Measurements from ENCODE around the gene MGAT5B.

MGAT5B gene

DNA sequence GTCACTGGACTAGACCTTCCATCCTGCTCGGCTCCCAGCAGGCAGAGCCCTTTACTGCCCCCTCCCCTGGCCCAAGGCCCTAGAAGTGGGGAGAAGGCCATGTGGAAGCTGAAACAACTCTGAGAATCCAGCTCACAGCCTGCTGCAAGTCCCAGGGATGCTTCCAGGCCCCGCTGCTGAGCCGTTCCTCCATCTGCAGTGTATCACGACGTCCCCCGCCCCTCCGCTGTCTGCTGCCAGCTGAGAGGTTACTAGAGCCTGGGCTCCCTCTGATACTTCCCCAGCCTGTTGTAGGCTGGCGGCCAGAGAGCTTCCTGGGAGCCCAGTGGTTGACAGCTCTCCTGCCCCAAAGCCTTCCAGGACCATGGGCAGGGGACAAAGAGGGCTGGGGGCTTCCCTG, 118.2 kb downstream of the MGAT5B start:
- Histone ChIP-seq H3K4me3 (ENCODE audit: low read depth, low read length) (no peak overlapping the region), H3K27me3 (ENCODE audit: control insufficient read depth, insufficient read depth, low read length) (no peaks in the 10 kb centered on the region), H3K27ac (ENCODE audit: low read depth, low read length) (no peak overlapping the region), H3K9ac (ENCODE audit: low read depth, low read length) (no peak overlapping the region), H3K4me1 (ENCODE audit: control insufficient read depth, insufficient read depth, low read length) (peaks cover 22% of the 10 kb centered on the region; the same call in 1 of the 2 replicates), H3K36me3 (ENCODE audit: control insufficient read depth, insufficient read depth, low read length) (no peaks in the 10 kb centered on the region), H3K9me3 (ENCODE audit: control insufficient read depth, insufficient read depth, low read length) (no peaks in the 10 kb centered on the region)

- H3K9ac ChIP-seq (ENCODE audit: low read depth, low read length), result no peak overlapping the region
- no peaks in the 10 kb centered on the region for H3K9me3 ChIP-seq (ENCODE audit: control insufficient read depth, insufficient read depth, low read length)
- peaks cover 20% of the 10 kb centered on the region; the same call in 1 of the 2 replicates for H3K4me1 ChIP-seq (ENCODE audit: control insufficient read depth, insufficient read depth, low read length)
- no peaks in the 10 kb centered on the region for H3K36me3 ChIP-seq (ENCODE audit: control insufficient read depth, insufficient read depth, low read length)
- H3K4me3 ChIP-seq (ENCODE audit: low read depth, low read length), result no peak overlapping the region
- no peaks in the 10 kb centered on the region for H3K27me3 ChIP-seq (ENCODE audit: control insufficient read depth, insufficient read depth, low read length)
- no peak overlapping the region for H3K27ac ChIP-seq (ENCODE audit: low read depth, low read length)
Observed at GRCh38 chr17:76987486-76988093, 119.4 kb downstream of the MGAT5B start.

GRCh38 chr17:76988796-76989195, 120.6 kb downstream of the MGAT5B start:
- Histone ChIP-seq H3K4me3 (ENCODE audit: low read depth, low read length) (no peak overlapping the region), H3K27ac (ENCODE audit: low read depth, low read length) (no peak overlapping the region), H3K9ac (ENCODE audit: low read depth, low read length) (no peak overlapping the region), H3K9me3 (ENCODE audit: control insufficient read depth, insufficient read depth, low read length) (no peaks in the 10 kb centered on the region), H3K4me1 (ENCODE audit: control insufficient read depth, insufficient read depth, low read length) (0 out of 2 replicates have a peak, but pooled peaks cover 10% of the 10 kb centered on the region), H3K27me3 (ENCODE audit: control insufficient read depth, insufficient read depth, low read length) (no peaks in the 10 kb centered on the region), H3K36me3 (ENCODE audit: control insufficient read depth, insufficient read depth, low read length) (no peaks in the 10 kb centered on the region)

GRCh38 chr17:76989519-76989918, 121.3 kb downstream of the MGAT5B start:
- Histone ChIP-seq H3K36me3 (ENCODE audit: control insufficient read depth, insufficient read depth, low read length) (no peaks in the 10 kb centered on the region), H3K9me3 (ENCODE audit: control insufficient read depth, insufficient read depth, low read length) (no peaks in the 10 kb centered on the region), H3K27ac (ENCODE audit: low read depth, low read length) (no peak overlapping the region), H3K9ac (ENCODE audit: low read depth, low read length) (no peak overlapping the region), H3K27me3 (ENCODE audit: control insufficient read depth, insufficient read depth, low read length) (no peaks in the 10 kb centered on the region), H3K4me1 (ENCODE audit: control insufficient read depth, insufficient read depth, low read length) (peaks cover 15% of the 10 kb centered on the region), H3K4me3 (ENCODE audit: low read depth, low read length) (no peak overlapping the region)

GRCh38 chr17:76992891-76993290, 124.7 kb downstream of the MGAT5B start:
- no peaks in the 10 kb centered on the region for H3K9me3 ChIP-seq (ENCODE audit: control insufficient read depth, insufficient read depth, low read length)
- no peaks in the 10 kb centered on the region for H3K27me3 ChIP-seq (ENCODE audit: control insufficient read depth, insufficient read depth, low read length)
- H3K27ac ChIP-seq (ENCODE audit: low read depth, low read length), result no peak overlapping the region
- no peak overlapping the region for H3K4me3 ChIP-seq (ENCODE audit: low read depth, low read length)
- H3K4me1 ChIP-seq (ENCODE audit: control insufficient read depth, insufficient read depth, low read length), result peaks cover 40% of the 10 kb centered on the region
- H3K9ac ChIP-seq (ENCODE audit: low read depth, low read length), result no peak overlapping the region
- no peaks in the 10 kb centered on the region for H3K36me3 ChIP-seq (ENCODE audit: control insufficient read depth, insufficient read depth, low read length)

GRCh38 chr17:76993651-76994050, 125.4 kb downstream of the MGAT5B start:
- Histone ChIP-seq H3K27ac (ENCODE audit: low read depth, low read length) (no peak overlapping the region), H3K9ac (ENCODE audit: low read depth, low read length) (no peak overlapping the region), H3K9me3 (ENCODE audit: control insufficient read depth, insufficient read depth, low read length) (no peaks in the 10 kb centered on the region), H3K4me3 (ENCODE audit: low read depth, low read length) (no peak overlapping the region), H3K36me3 (ENCODE audit: control insufficient read depth, insufficient read depth, low read length) (no peaks in the 10 kb centered on the region), H3K4me1 (ENCODE audit: control insufficient read depth, insufficient read depth, low read length) (peaks cover 45% of the 10 kb centered on the region), H3K27me3 (ENCODE audit: control insufficient read depth, insufficient read depth, low read length) (no peaks in the 10 kb centered on the region)

- Histone ChIP-seq H3K4me1 (ENCODE audit: control insufficient read depth, insufficient read depth, low read length) (peaks cover 40% of the 10 kb centered on the region), H3K27ac (ENCODE audit: low read depth, low read length) (no peak overlapping the region), H3K27me3 (ENCODE audit: control insufficient read depth, insufficient read depth, low read length) (no peaks in the 10 kb centered on the region), H3K36me3 (ENCODE audit: control insufficient read depth, insufficient read depth, low read length) (no peaks in the 10 kb centered on the region), H3K9ac (ENCODE audit: low read depth, low read length) (no peak overlapping the region), H3K9me3 (ENCODE audit: control insufficient read depth, insufficient read depth, low read length) (no peaks in the 10 kb centered on the region), H3K4me3 (ENCODE audit: low read depth, low read length) (no peak overlapping the region)
Observed at GRCh38 chr17:76994237-76994637, 126.0 kb downstream of the MGAT5B start.

DNA sequence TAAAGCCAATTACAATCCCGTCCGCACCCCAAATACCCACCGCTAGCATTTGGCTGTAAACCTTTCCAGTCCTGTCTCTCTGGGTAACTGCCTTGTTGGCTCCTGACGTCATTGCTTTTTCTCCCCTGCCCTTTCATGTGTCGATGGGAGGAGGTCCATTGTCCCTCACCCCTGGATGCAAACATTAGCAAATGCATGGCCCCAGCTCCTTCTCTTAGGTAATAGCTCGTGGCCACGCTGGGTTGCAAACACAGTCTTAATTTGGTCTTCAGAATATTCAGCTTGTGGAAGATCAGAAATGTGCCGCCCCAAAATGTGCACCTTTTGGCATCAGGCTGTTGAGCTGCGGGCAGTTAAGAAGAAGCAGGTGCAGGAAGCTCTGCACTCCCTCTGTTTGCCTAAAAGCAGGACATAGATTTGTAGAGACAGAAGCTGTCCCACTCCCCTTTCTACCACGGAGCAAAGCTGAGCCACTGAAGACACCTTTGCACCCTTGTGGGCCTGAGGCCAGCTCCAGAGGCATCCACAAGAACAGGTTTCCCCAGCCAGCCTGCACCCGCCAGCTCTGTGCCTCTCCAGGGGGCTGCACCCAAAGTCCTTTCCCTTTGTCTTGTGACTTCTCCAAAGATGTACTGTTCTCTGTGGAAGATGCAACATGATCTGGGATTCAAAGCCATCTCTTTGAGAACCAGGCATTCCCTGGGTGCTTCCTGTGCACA, 127.3 kb downstream of the MGAT5B start:
- Histone ChIP-seq H3K4me1 (ENCODE audit: control insufficient read depth, insufficient read depth, low read length) (peaks cover 35% of the 10 kb centered on the region), H3K9ac (ENCODE audit: low read depth, low read length) (peak overlapping the region; percentile 21; the same call in 1 of the 2 replicates), H3K27ac (ENCODE audit: low read depth, low read length) (peak overlapping the region; percentile 89), H3K36me3 (ENCODE audit: control insufficient read depth, insufficient read depth, low read length) (no peaks in the 10 kb centered on the region), H3K4me3 (ENCODE audit: low read depth, low read length) (0 out of 2 replicates have a peak overlapping the region, but pooled peaks have one; percentile 12), H3K27me3 (ENCODE audit: control insufficient read depth, insufficient read depth, low read length) (no peaks in the 10 kb centered on the region), H3K9me3 (ENCODE audit: control insufficient read depth, insufficient read depth, low read length) (no peaks in the 10 kb centered on the region)

- no peaks in the 10 kb centered on the region for H3K27me3 ChIP-seq (ENCODE audit: control insufficient read depth, insufficient read depth, low read length)
- no peak overlapping the region for H3K4me3 ChIP-seq (ENCODE audit: low read depth, low read length)
- peak overlapping the region; percentile 1 for H3K27ac ChIP-seq (ENCODE audit: low read depth, low read length)
- peaks cover 38% of the 10 kb centered on the region for H3K4me1 ChIP-seq (ENCODE audit: control insufficient read depth, insufficient read depth, low read length)
- no peaks in the 10 kb centered on the region for H3K9me3 ChIP-seq (ENCODE audit: control insufficient read depth, insufficient read depth, low read length)
- no peak overlapping the region for H3K9ac ChIP-seq (ENCODE audit: low read depth, low read length)
- no peaks in the 10 kb centered on the region for H3K36me3 ChIP-seq (ENCODE audit: control insufficient read depth, insufficient read depth, low read length)
Observed at GRCh38 chr17:76996741-76997694, 128.8 kb downstream of the MGAT5B start.

DNA sequence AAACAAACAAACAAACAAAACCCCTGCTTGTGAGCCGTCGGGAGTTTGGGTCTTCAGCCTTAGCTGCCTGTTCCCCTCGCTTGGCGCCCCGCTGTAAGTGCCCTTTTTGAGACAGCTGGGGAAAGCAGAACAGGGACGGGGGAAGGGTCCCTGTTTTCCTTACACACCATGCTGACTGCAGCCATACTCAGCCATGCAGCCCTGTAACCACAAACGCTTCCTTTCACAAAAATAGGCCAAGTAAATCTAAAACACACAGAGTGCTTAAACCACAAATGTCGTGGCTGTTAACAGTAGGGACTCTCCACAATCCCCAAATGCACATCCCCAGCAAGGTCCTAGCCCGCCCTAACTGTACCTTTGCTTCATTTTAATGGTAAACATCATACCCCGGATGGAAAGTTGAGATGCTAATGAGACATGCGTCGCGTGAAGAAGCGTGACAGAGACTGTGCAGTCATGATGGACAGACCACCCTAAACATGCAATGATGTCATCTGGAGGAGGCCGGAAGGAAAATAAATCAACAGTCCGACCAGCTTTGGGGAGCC, 129.9 kb downstream of the MGAT5B start:
- Histone ChIP-seq H3K4me1 (ENCODE audit: control insufficient read depth, insufficient read depth, low read length) (peaks cover 46% of the 10 kb centered on the region), H3K9ac (ENCODE audit: low read depth, low read length) (no peak overlapping the region), H3K27me3 (ENCODE audit: control insufficient read depth, insufficient read depth, low read length) (no peaks in the 10 kb centered on the region), H3K27ac (ENCODE audit: low read depth, low read length) (no peak overlapping the region), H3K9me3 (ENCODE audit: control insufficient read depth, insufficient read depth, low read length) (no peaks in the 10 kb centered on the region), H3K4me3 (ENCODE audit: low read depth, low read length) (no peak overlapping the region), H3K36me3 (ENCODE audit: control insufficient read depth, insufficient read depth, low read length) (no peaks in the 10 kb centered on the region)
